Measurements from ENCODE around the gene TSPAN3.

The TSPAN3 gene

DNA sequence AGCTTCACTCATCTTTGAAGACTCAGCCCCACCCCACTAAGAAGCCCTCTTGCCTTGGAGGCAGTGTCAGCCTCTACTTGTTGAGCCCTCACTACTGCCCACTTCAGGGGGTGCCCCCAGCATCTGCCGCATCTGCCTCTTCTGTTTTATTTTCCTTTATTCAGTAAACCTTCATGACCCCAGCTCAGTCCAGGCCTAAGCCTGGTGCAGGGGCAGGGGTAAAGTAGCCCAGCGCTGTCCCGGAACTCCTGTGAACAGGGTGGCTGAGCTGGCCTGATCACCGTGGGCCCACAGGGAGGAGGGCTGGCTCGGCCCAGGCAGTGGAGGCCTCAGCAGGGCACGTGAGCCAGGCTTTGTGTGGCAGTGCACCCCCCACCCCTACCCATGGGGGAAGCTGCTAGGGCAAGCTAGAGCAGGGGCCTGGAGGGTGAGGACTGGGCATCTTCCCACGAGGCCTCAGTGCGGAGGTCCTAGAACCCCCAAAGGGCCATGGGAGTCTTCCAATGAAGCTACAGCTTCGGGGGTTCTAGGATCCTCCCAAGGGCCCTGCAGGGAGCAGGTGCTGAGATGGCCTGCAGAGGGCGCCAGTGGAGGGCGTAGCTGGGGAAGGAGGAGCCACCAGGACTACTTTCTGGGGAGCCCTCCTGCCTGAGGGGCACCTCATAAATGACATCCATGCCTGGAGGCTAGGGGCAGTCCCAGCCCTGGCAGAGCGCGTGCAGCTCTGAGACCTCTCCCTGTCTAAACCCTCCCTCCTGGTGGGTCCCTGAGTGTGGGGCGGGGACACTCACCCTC lies 36.0 kb downstream of the TSPAN3 start:
- H3K27ac ChIP-seq (replicated peaks) = 0 out of 2 replicates have a peak overlapping the region, but pooled peaks have one; percentile 16
- no peak for DNase-seq (ENCODE audit: low read depth in 1 of 2, low spot score in 1 of 2)
- no peaks in the 10 kb centered on the region for H3K27me3 ChIP-seq (ENCODE audit: insufficient read depth, poor library complexity, severe bottlenecking)
- H3K4me3 ChIP-seq (replicated peaks; ENCODE audit: insufficient read depth, low read length) = no peak overlapping the region
- TF ChIP-seq GABPA (IDR thresholded peaks at IDR 0.05; ENCODE audit: low read depth) (no peak), POLR2AphosphoS5 (IDR thresholded peaks at IDR 0.05; ENCODE audit: low read depth) (peak; percentile 66), SPI1 (IDR thresholded peaks at IDR 0.05; ENCODE audit: borderline replicate concordance, low read depth) (no peak)
- TF ChIP-seq, protein P1, sequence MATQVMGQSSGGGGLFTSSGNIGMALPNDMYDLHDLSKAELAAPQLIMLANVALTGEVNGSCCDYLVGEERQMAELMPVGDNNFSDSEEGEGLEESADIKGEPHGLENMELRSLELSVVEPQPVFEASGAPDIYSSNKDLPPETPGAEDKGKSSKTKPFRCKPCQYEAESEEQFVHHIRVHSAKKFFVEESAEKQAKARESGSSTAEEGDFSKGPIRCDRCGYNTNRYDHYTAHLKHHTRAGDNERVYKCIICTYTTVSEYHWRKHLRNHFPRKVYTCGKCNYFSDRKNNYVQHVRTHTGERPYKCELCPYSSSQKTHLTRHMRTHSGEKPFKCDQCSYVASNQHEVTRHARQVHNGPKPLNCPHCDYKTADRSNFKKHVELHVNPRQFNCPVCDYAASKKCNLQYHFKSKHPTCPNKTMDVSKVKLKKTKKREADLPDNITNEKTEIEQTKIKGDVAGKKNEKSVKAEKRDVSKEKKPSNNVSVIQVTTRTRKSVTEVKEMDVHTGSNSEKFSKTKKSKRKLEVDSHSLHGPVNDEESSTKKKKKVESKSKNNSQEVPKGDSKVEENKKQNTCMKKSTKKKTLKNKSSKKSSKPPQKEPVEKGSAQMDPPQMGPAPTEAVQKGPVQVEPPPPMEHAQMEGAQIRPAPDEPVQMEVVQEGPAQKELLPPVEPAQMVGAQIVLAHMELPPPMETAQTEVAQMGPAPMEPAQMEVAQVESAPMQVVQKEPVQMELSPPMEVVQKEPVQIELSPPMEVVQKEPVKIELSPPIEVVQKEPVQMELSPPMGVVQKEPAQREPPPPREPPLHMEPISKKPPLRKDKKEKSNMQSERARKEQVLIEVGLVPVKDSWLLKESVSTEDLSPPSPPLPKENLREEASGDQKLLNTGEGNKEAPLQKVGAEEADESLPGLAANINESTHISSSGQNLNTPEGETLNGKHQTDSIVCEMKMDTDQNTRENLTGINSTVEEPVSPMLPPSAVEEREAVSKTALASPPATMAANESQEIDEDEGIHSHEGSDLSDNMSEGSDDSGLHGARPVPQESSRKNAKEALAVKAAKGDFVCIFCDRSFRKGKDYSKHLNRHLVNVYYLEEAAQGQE (IDR thresholded peaks at IDR 0.05; ENCODE audit: insufficient replicate concordance, low read depth) = no peak
- TF ChIP-seq, protein P2, sequence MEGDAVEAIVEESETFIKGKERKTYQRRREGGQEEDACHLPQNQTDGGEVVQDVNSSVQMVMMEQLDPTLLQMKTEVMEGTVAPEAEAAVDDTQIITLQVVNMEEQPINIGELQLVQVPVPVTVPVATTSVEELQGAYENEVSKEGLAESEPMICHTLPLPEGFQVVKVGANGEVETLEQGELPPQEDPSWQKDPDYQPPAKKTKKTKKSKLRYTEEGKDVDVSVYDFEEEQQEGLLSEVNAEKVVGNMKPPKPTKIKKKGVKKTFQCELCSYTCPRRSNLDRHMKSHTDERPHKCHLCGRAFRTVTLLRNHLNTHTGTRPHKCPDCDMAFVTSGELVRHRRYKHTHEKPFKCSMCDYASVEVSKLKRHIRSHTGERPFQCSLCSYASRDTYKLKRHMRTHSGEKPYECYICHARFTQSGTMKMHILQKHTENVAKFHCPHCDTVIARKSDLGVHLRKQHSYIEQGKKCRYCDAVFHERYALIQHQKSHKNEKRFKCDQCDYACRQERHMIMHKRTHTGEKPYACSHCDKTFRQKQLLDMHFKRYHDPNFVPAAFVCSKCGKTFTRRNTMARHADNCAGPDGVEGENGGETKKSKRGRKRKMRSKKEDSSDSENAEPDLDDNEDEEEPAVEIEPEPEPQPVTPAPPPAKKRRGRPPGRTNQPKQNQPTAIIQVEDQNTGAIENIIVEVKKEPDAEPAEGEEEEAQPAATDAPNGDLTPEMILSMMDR (IDR thresholded peaks at IDR 0.05; ENCODE audit: insufficient read depth, low read length) = peak; percentile 13

DNA sequence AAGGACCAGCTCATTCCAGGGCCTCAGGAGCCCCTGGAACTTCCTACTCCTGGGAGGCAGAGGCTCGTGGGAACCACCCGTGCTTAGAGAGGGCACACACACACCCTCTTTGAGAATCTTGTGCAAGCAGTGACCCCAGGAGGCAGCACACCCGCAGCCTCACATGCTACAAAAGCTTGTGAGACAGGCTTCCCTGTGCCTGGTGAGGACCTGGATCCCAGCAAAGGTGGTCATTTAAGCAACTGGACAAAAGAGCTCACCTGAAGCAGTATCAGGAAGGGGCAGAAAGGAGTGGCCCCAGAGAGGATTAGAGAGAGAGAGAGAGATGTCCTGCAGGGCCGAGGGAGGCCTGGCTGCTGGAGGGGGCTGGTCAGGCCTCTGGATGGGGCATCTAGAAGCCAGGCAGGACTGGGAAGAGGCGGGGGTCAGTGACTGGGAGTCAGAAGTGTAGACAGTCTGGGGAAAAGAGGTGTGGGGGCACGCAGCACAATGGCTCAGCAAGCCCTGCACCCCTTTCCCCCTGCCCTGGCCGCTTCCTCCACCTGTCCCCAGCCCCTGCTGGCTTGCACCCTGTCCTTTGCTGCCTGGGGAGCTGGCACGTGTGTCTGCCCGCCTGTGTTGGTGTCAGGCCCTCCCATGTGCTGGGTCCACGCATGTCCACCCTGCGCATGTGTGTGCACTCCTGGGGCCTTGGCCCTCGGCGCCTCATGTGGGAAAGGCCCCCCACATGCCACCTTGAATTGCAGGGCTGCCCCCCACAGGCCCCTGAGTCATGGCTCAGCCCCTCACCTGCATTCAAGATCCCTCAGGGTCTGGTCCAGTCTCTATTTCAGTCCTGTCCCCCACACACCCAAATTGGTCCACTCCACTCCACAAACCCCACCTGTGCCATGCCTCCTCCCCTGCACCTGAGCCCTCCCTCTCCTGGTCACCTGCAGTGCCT lies 36.9 kb downstream of the TSPAN3 start:
- DNase-seq (ENCODE audit: low read depth in 1 of 2, low spot score in 1 of 2) = no peak
- TF ChIP-seq, protein P1 (IDR thresholded peaks at IDR 0.05; ENCODE audit: insufficient replicate concordance, low read depth) = no peak
- no peak for TF ChIP-seq SPI1 (IDR thresholded peaks at IDR 0.05; ENCODE audit: borderline replicate concordance, low read depth)
- TF ChIP-seq POLR2AphosphoS5 (IDR thresholded peaks at IDR 0.05; ENCODE audit: low read depth) = no peak; the same call in 1 of the 2 replicates
- no peak for TF ChIP-seq GABPA (IDR thresholded peaks at IDR 0.05; ENCODE audit: low read depth)
- TF ChIP-seq, protein P2 (IDR thresholded peaks at IDR 0.05; ENCODE audit: insufficient read depth, low read length) = no peak
- no peaks in the 10 kb centered on the region for H3K27me3 ChIP-seq (ENCODE audit: insufficient read depth, poor library complexity, severe bottlenecking)
- no peak overlapping the region for H3K27ac ChIP-seq (replicated peaks)
- H3K4me3 ChIP-seq (replicated peaks; ENCODE audit: insufficient read depth, low read length) = no peak overlapping the region

DNA sequence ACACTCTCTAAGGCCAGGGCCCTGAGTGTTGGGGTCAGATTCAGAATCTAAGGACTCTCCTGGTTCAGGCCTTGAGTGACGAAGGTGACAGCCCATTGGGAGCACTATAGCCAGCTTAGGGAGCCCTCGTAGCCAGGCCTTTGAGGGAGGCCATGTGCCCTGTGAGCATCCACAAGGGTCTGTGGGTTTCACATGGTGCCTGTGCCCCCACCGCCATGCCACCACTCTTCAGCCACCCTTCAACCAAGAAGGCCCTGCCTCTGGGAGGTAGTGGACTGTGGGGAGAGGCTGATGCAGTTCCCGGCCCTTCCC lies 37.5 kb downstream of the TSPAN3 start:
- no peak overlapping the region for H3K4me3 ChIP-seq (replicated peaks; ENCODE audit: insufficient read depth, low read length)
- TF ChIP-seq SPI1 (IDR thresholded peaks at IDR 0.05; ENCODE audit: borderline replicate concordance, low read depth) = no peak
- no peak overlapping the region for H3K27ac ChIP-seq (replicated peaks)
- no peak for DNase-seq (ENCODE audit: low read depth in 1 of 2, low spot score in 1 of 2)
- H3K27me3 ChIP-seq (ENCODE audit: insufficient read depth, poor library complexity, severe bottlenecking) = no peaks in the 10 kb centered on the region
